Endothelial cell of umbilical vein (primary cell): ENCODE data around the gene CHN2. TPM values are rescaled to one million over a fixed set of nuclear protein-coding genes. Genes with fewer than 3 reads are reported as not detected.

Experiments
- BruUV-seq: library from RNA; stranded (reverse); fragments of 400-500 nt; replicated peaks from 2 replicates; lab custom pipeline; 2021; lab: Mats Ljungman, UMichigan
- CTCF ChIA-PET: fragments of 300-600, 350-600 bp; sonication (Branson Sonifier 250); formaldehyde crosslinking; loops from one replicate; lab custom pipeline; 2021; ENCODE audit warnings: antibody characterized with exemption, inconsistent platforms; lab: Charles Lee
- POLR2A ChIA-PET: fragments of 300-600, 350-600 bp; sonication (Branson Sonifier 250); formaldehyde crosslinking; loops from one replicate; lab custom pipeline; 2021; ENCODE audit warnings: antibody characterized with exemption, inconsistent platforms; lab: Charles Lee
- DNase-seq: peaks from one replicate; pipeline ENCODE4 v3.0.0-alpha.2; 2011; ENCODE audit warnings: low read depth, low spot score
- FAIRE-seq: peaks from 2 replicates; lab custom pipeline; 2011; peaks lifted over from hg19 to GRCh38; lab: Jason Lieb, UNC
- H2AFZ ChIP-seq: 2 replicates; pipeline ENCODE4 v1.6.0; 2012; ENCODE audit warnings: low read depth, low read length, control low read depth, inconsistent platforms
- H3K27ac ChIP-seq: 2 replicates; pipeline ENCODE4 v1.5.1; 2011; ENCODE audit warnings: low read depth, mild to moderate bottlenecking, control low read depth, low read length, moderate library complexity; ENCODE audit not compliant: insufficient read depth
- H3K27me3 ChIP-seq, 2 experiments: 2 replicates each; pipeline versions ENCODE4 v1.6.0 to v1.6.1; 2011; ENCODE audit warnings: low read length in 2 of 2, mixed read lengths in 1 of 2; ENCODE audit not compliant: control insufficient read depth in 2 of 2, insufficient read depth in 2 of 2
- H3K36me3 ChIP-seq, 2 experiments: 2 replicates in 1 of 2; 3 replicates in 1 of 2; pipeline ENCODE4 v1.5.1; 2011; ENCODE audit warnings: low read length in 2 of 2, mild to moderate bottlenecking in 1 of 2, moderate library complexity in 1 of 2; ENCODE audit not compliant: control insufficient read depth in 2 of 2, insufficient read depth in 2 of 2; ENCODE audit errors: extremely low read depth in 1 of 2
- H3K4me1 ChIP-seq: 3 replicates; pipeline ENCODE4 v1.5.1; 2011; ENCODE audit warnings: mild to moderate bottlenecking, low read length; ENCODE audit not compliant: control insufficient read depth, insufficient read depth; ENCODE audit errors: extremely low read depth
- H3K4me2 ChIP-seq: 2 replicates; pipeline ENCODE4 v1.6.1; 2011; ENCODE audit warnings: low read length, control low read depth, mixed read lengths; ENCODE audit not compliant: insufficient read depth
- H3K4me3 ChIP-seq, 3 experiments: fragments of 200-600 bp in 1 of 3; sonication (generic), shearing (Covaris generic) in 1 of 3; replicated peaks in 1 of 3; 2 replicates each; pipeline ENCODE4 v1.5.1; 2011 to 2016; ENCODE audit warnings: control low read depth in 3 of 3, low read length in 3 of 3, mild to moderate bottlenecking in 2 of 3, inconsistent platforms in 1 of 3, low read depth in 1 of 3, moderate library complexity in 1 of 3; ENCODE audit not compliant: insufficient read depth in 1 of 3
- H3K79me2 ChIP-seq: 2 replicates; pipeline ENCODE4 v1.6.0; 2012; ENCODE audit warnings: low read length, inconsistent platforms; ENCODE audit not compliant: control insufficient read depth, insufficient read depth
- H3K9ac ChIP-seq: replicated peaks from 2 replicates; pipeline ENCODE3; 2011; ENCODE audit warnings: low read length, control low read depth; ENCODE audit not compliant: insufficient read depth; ENCODE audit errors: extremely low read depth
- H3K9me1 ChIP-seq: replicated peaks from 3 replicates; pipeline ENCODE4 v1.6.0; 2011; ENCODE audit warnings: mild to moderate bottlenecking, low read length; ENCODE audit not compliant: control insufficient read depth, insufficient read depth; ENCODE audit errors: extremely low read depth
- H3K9me3 ChIP-seq: replicated peaks from 2 replicates; pipeline ENCODE4 v1.5.1; 2012; ENCODE audit warnings: low read length, inconsistent platforms; ENCODE audit not compliant: control insufficient read depth, insufficient read depth
- H4K20me1 ChIP-seq: replicated peaks from 2 replicates; pipeline ENCODE3; 2011; ENCODE audit warnings: mild to moderate bottlenecking, low read length; ENCODE audit not compliant: control insufficient read depth, insufficient read depth; ENCODE audit errors: extremely low read depth
- EZH2 ChIP-seq: IDR thresholded peaks from 2 replicates; pipeline ENCODE4 v1.6.1; 2012; ENCODE audit warnings: borderline replicate concordance, low read depth, mild to moderate bottlenecking, moderate library complexity, low read length, inconsistent platforms; ENCODE audit not compliant: severe bottlenecking
- FOS ChIP-seq: IDR thresholded peaks from 2 replicates; pipeline ENCODE4 v1.6.1; 2011; ENCODE audit warnings: mild to moderate bottlenecking, low read length, moderate library complexity, borderline replicate concordance; ENCODE audit not compliant: insufficient read depth
- GATA2 ChIP-seq: IDR thresholded peaks from 2 replicates; pipeline ENCODE4 v1.7.0; 2011; ENCODE audit warnings: low read depth, mild to moderate bottlenecking, moderate library complexity, mixed read lengths, low read length; ENCODE audit not compliant: insufficient read length, insufficient read depth
- JUN ChIP-seq: IDR thresholded peaks from 2 replicates; pipeline ENCODE4 v1.6.1; 2011; ENCODE audit warnings: borderline replicate concordance, low read depth; ENCODE audit not compliant: insufficient read length, insufficient read depth
- MYC ChIP-seq: IDR thresholded peaks from one replicate; pipeline ENCODE4 v1.6.1; 2011; ENCODE audit warnings: mild to moderate bottlenecking, low read depth, low read length
- POLR2A ChIP-seq: IDR thresholded peaks from 2 replicates; pipeline ENCODE4 v1.6.1; 2012; ENCODE audit warnings: low read depth, mild to moderate bottlenecking, control low read depth, low read length
- POLR2AphosphoS5 ChIP-seq: IDR thresholded peaks from 2 replicates; pipeline ENCODE4 v1.6.1; 2012; ENCODE audit warnings: low read depth, mild to moderate bottlenecking, control low read depth, low read length, moderate library complexity; ENCODE audit not compliant: insufficient read depth
- dilution Hi-C: fragments of 300-500 bp; cut with MboI; formaldehyde crosslinking; loops from one replicate; pipeline ENCODE4 v1.15.0; 2019; ENCODE audit warnings: low sequenced_read_pairs; ENCODE audit not compliant: extremely low pct_ligation_motif_present
- intact Hi-C: fragments of 100-400 bp; cut with micrococcal nuclease; formaldehyde crosslinking; loops from one replicate; pipeline ENCODE4 v1.10.0; 2022
- polyA plus RNA-seq, 4 experiments: library from polyadenylated mRNA; depleted of rRNA in 3 of 4; stranded (reverse) in 3 of 4; unstranded in 1 of 4; fragments of >200 nt; gene quantifications; 2 replicates each; pipeline versions ENCODE4 v1.2.1 to v1.2.3, GENCODE V29; 2011 to 2012; ENCODE audit warnings: missing spikeins in 1 of 4
- total RNA-seq: library from RNA; stranded (reverse); gene quantifications from 2 replicates; pipeline ENCODE4 v1.2.3, GENCODE V29; 2021
- TF ChIP-seq, protein P1 (sequence below): IDR thresholded peaks from 2 replicates; pipeline ENCODE4 v1.6.1; 2011; ENCODE audit not compliant: insufficient read depth, insufficient read length
- TF ChIP-seq, protein P2 (sequence below), 2 donors: IDR thresholded peaks; 1 replicate in 1 of 2; 2 replicates in 1 of 2; pipeline ENCODE4 v1.5.1; 2011; ENCODE audit warnings: low read length in 2 of 2, mild to moderate bottlenecking in 2 of 2, moderate library complexity in 2 of 2, control low read depth in 1 of 2, inconsistent platforms in 1 of 2, low read depth in 1 of 2; ENCODE audit not compliant: insufficient read depth in 1 of 2; ENCODE audit errors: extremely low read depth in 1 of 2

CHN2 gene
- total and polyA plus RNA-seq, 2 donors (not counting 3 experiments of a cell fraction or from before 2014, with no cell fraction given), result 1.4 to 5.0 TPM

DNA sequence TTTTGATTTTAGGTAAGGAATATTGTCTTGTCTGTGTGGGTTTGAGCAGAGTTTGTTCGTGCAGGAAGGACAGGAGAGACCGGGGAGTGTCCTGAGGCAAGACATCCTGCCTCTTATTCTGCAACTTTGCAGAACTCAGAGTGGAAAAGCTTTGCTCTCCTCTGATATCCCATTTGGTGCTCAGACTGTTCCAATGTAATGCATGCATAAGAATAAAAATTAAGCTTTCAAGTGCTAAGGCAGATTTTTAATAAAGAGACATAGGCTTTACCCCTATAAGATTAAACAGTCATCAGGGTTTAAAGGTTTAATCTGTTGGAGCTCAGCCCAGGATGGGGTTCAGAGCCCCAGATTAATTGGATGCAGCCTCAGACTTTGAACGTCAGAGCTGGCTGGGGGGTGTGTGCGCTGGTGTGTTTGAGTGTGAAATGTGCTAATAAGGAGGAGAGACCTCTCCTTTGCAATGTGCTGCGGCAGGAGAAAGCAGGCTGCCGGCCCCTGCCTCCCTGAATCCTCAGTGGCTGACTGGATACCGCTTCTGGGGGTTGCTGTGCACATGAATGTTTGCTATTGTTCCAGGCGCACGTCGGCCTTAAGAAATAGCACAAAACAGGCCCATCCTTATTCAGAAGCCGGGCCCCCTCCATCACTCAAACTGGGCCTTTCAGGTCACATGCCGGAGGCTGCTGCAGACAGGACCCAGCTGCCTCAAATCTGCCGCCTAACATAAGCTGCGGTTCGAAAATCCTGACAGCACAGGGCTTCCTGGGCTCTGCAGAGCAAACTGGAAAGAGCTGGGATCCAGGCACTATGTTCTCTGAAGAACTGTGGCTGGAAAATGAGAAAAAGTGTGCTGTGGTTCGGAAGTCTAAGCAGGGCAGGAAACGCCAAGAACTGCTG lies 285.0 kb downstream of the CHN2 start:
- intact Hi-C loops, result loop anchor here (10.0 kb wide), 2 partner anchors 205 to 245 kb away; no protein-coding TSS in a partner anchor
- H2AFZ ChIP-seq, result no peak overlapping the region
- ChIA-PET CTCF (interaction anchor here (1.9 kb wide), 1 partner anchor 9 kb away, joined by 4 read pairs; no protein-coding TSS in a partner anchor), POLR2A (no interaction called here)
- FAIRE-seq (no peak), DNase-seq (no peak)
- H3K9ac ChIP-seq, result no peak overlapping the region
- dilution Hi-C loops, result no loop called here
- H3K4me1 ChIP-seq, result no peaks in the 10 kb centered on the region
- H3K27ac ChIP-seq, result no peak overlapping the region
- TF ChIP-seq POLR2A, result no peak
- TF ChIP-seq, protein P1, sequence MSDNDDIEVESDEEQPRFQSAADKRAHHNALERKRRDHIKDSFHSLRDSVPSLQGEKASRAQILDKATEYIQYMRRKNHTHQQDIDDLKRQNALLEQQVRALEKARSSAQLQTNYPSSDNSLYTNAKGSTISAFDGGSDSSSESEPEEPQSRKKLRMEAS, result no peak
- no peak for TF ChIP-seq FOS
- no peak for TF ChIP-seq JUN
- TF ChIP-seq, protein P2, sequence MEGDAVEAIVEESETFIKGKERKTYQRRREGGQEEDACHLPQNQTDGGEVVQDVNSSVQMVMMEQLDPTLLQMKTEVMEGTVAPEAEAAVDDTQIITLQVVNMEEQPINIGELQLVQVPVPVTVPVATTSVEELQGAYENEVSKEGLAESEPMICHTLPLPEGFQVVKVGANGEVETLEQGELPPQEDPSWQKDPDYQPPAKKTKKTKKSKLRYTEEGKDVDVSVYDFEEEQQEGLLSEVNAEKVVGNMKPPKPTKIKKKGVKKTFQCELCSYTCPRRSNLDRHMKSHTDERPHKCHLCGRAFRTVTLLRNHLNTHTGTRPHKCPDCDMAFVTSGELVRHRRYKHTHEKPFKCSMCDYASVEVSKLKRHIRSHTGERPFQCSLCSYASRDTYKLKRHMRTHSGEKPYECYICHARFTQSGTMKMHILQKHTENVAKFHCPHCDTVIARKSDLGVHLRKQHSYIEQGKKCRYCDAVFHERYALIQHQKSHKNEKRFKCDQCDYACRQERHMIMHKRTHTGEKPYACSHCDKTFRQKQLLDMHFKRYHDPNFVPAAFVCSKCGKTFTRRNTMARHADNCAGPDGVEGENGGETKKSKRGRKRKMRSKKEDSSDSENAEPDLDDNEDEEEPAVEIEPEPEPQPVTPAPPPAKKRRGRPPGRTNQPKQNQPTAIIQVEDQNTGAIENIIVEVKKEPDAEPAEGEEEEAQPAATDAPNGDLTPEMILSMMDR (IDR thresholded peaks at IDR 0.05; ENCODE audit: extremely low read depth in 1 of 2, insufficient read depth in 1 of 2, low read depth in 1 of 2, low read length in 2 of 2), result no peak
- TF ChIP-seq EZH2, result no peak
- no peak for TF ChIP-seq MYC
- TF ChIP-seq GATA2, result no peak
- no peak for TF ChIP-seq POLR2AphosphoS5
- no peaks in the 10 kb centered on the region for H3K9me3 ChIP-seq
- H3K27me3 ChIP-seq, result peaks cover 0 to 1% of the 10 kb centered on the region in 2 experiments
- BruUV-seq, result no TSS peak
- no peaks in the 10 kb centered on the region for H4K20me1 ChIP-seq
- no peaks in the 10 kb centered on the region for H3K79me2 ChIP-seq
- no peak overlapping the region for H3K4me3 ChIP-seq
- H3K9me1 ChIP-seq, result no peaks in the 10 kb centered on the region
- no peaks in the 10 kb centered on the region for H3K36me3 ChIP-seq
- H3K4me2 ChIP-seq, result no peak overlapping the region
